GM23338 (cell line): ENCODE results near the gene DPYD.

ENCODE experiments used
- JUNB ChIP-seq: IDR thresholded peaks from one replicate; pipeline ENCODE4 v1.6.1; 2016; ENCODE audit warnings: antibody characterized with exemption; ENCODE audit not compliant: unreplicated experiment
- TF ChIP-seq, protein P1 (sequence below), 2 experiments: fragments of 200-600 bp in 1 of 2; sonication (generic) in 1 of 2; conservative IDR thresholded peaks; 2 replicates each; pipeline versions ENCODE4 v1.5.1 to v1.6.1; 2016 to 2017; ENCODE audit warnings: antibody characterized with exemption in 2 of 2, low read depth in 2 of 2, mild to moderate bottlenecking in 2 of 2, moderate library complexity in 1 of 2

GRCh38 chr1:97070376-97070775 lies 850.5 kb downstream of the DPYD start:
- TF ChIP-seq, protein P1, sequence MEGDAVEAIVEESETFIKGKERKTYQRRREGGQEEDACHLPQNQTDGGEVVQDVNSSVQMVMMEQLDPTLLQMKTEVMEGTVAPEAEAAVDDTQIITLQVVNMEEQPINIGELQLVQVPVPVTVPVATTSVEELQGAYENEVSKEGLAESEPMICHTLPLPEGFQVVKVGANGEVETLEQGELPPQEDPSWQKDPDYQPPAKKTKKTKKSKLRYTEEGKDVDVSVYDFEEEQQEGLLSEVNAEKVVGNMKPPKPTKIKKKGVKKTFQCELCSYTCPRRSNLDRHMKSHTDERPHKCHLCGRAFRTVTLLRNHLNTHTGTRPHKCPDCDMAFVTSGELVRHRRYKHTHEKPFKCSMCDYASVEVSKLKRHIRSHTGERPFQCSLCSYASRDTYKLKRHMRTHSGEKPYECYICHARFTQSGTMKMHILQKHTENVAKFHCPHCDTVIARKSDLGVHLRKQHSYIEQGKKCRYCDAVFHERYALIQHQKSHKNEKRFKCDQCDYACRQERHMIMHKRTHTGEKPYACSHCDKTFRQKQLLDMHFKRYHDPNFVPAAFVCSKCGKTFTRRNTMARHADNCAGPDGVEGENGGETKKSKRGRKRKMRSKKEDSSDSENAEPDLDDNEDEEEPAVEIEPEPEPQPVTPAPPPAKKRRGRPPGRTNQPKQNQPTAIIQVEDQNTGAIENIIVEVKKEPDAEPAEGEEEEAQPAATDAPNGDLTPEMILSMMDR (conservative IDR thresholded peaks at IDR 0.05; ENCODE audit: low read depth in 2 of 2): no peak
- TF ChIP-seq JUNB: no peak
